ENCODE results near the gene SYTL4.

Gene SYTL4

DNA sequence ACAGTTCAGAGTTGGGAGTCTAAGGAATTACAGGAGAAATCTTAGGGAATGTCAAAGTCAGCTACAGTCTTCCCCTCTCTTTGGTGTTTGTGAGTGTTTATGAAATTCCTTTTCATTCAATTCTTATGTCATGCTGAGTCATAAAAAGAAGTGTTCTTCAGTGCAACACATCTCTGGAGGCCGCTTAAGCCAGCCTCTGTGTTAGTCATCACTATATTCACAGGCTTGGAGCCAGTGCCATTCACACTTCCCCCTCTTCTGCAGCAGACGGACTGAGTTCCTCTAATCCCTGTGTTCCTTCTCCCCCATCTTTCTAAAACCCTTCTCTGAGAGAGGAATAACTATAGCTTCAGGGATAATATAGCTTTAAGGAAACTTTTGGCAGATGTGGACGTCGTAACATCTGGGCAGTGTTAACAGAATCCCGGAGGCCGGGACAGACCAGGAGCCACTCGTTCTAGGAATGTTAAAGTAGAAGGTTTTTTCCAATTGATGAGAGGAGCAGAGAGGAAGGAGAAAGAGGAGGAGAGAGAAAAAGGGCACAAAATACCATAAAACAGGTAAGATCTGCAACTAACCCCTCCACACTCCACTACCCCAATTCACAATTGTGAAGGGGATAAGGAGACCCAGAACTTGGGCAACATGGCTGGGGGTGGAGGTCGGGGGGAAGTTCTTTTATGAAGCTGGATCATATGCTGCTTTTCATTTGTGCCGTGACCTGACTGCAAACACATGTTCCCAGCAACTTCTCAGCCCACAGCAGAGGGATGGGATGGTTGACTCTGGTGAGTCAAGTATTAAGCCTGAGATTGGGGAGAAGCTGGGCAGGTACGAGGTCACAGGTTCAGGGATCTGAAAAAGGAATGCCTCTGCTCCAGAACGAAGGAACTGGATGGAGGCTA, 87.7 kb downstream of the SYTL4 start, which contains the start of gene SRPX2:
Gene SRPX2 (plus strand): TSS at position 244 of the 905 bp plus-strand sequence. CDS start 2,124 bp downstream, outside the sequence.
- H3K27ac ChIP-seq (ENCODE audit: low read depth, low read length): no peak within 1 kb of the TSS
- H3K4me3 ChIP-seq (ENCODE audit: low read length): no peak within 1 kb of the TSS
- no peak within 1 kb of the TSS for H3K9ac ChIP-seq (ENCODE audit: low read depth, low read length)
- no peaks in the 10 kb centered on the region for H3K36me3 ChIP-seq (ENCODE audit: insufficient read depth, low read length)
- H3K4me1 ChIP-seq (ENCODE audit: insufficient read depth, low read length): peaks cover 8% of the 10 kb centered on the region
- no peaks in the 10 kb centered on the region for H3K9me3 ChIP-seq (ENCODE audit: insufficient read depth, low read depth, low read length)
- no peaks in the 10 kb centered on the region for H3K27me3 ChIP-seq (ENCODE audit: insufficient read depth, low read length)
- 82% methylated on average over 10 of the region's 11 CpGs for WGBS

DNA sequence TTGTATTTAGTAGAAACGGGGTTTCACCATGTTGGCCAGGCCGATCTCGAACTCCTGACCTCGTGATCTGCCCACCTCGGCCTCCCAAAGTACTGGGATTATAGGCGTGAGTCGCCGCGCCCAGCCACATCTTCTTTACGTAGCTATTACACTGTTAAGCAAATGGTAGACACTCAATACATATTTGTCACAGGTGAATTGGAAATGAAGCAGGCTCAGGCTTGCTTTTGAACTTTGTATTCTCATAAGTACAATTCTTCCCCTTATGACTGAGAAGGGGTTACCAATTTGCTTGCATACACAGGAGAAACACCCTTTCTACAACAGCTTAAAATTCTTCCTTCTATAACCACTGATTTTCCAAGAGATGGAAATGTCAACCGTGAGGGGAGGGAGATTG, 88.7 kb downstream of the SYTL4 start:
- no peaks in the 10 kb centered on the region for H3K4me1 ChIP-seq (ENCODE audit: insufficient read depth, low read length)
- WGBS: 97% methylated on average over 10 of the region's 11 CpGs
- H3K27ac ChIP-seq (ENCODE audit: low read depth, low read length): no peak overlapping the region
- H3K27me3 ChIP-seq (ENCODE audit: insufficient read depth, low read length): no peaks in the 10 kb centered on the region
- no peak overlapping the region for H3K9ac ChIP-seq (ENCODE audit: low read depth, low read length)
- no peaks in the 10 kb centered on the region for H3K9me3 ChIP-seq (ENCODE audit: insufficient read depth, low read depth, low read length)
- H3K4me3 ChIP-seq (ENCODE audit: low read length): no peak overlapping the region
- H3K36me3 ChIP-seq (ENCODE audit: insufficient read depth, low read length): no peaks in the 10 kb centered on the region

GRCh38 chrX:100642290-100642689, 89.6 kb downstream of the SYTL4 start:
- no peaks in the 10 kb centered on the region for H3K36me3 ChIP-seq (ENCODE audit: insufficient read depth, low read length)
- WGBS: 58% methylated on average over 1 of the region's 3 CpGs
- H3K9me3 ChIP-seq (ENCODE audit: insufficient read depth, low read depth, low read length): no peaks in the 10 kb centered on the region
- H3K27me3 ChIP-seq (ENCODE audit: insufficient read depth, low read length): no peaks in the 10 kb centered on the region
- H3K9ac ChIP-seq (ENCODE audit: low read depth, low read length): no peak overlapping the region
- H3K4me3 ChIP-seq (ENCODE audit: low read length): no peak overlapping the region
- H3K27ac ChIP-seq (ENCODE audit: low read depth, low read length): no peak overlapping the region
- no peaks in the 10 kb centered on the region for H3K4me1 ChIP-seq (ENCODE audit: insufficient read depth, low read length)

DNA sequence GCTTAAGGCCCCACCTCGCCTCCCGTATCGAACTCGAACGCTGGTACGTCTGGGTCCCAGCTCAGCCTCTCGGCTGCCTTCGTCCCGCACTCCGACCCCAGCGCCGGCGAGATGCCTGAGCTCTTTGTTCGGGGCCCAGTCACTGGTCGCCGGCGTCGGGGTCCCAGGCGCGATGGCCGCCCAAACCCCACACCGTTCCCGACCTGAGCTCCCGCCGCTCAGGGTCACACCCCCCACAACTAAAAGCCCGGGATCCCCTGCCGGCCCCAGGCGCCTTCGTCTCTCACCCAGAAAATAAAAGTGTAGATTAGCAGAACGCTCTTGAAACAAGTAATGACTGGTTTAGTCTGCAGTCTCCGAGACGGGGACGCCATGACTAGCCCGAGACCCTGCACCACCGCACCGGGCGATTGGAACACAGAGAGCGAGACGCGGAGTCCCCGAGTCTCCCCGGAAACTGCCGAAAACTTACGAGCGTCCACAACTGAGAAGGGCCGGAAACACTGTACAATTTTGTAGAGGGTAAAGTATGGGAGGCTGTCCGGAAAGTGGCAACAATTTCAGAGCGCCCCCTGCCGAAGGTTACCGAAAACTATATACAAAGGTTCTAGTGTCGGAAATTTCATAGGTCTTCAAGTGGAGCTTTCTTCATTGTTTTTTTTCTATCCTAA, 95.5 kb downstream of the SYTL4 start, which contains the start of gene TSPAN6:
Gene TSPAN6 (minus strand): TSS at position 486 of the 671 bp plus-strand sequence. CDS start 112 bp downstream, at position 374.
- H3K27ac ChIP-seq (ENCODE audit: low read depth, low read length): peak within 1 kb of the TSS; percentile 79
- H3K9ac ChIP-seq (ENCODE audit: low read depth, low read length): peak within 1 kb of the TSS; percentile 94
- 0 out of 2 replicates have a peak, but pooled peaks cover 5% of the 10 kb centered on the region for H3K4me1 ChIP-seq (ENCODE audit: insufficient read depth, low read length)
- H3K27me3 ChIP-seq (ENCODE audit: insufficient read depth, low read length): no peaks in the 10 kb centered on the region
- no peaks in the 10 kb centered on the region for H3K9me3 ChIP-seq (ENCODE audit: insufficient read depth, low read depth, low read length)
- WGBS: under 1% methylated on average over 45 of the region's 51 CpGs
- H3K4me3 ChIP-seq (ENCODE audit: low read length): peak within 1 kb of the TSS; percentile 77
- peaks cover 33% of the 10 kb centered on the region for H3K36me3 ChIP-seq (ENCODE audit: insufficient read depth, low read length)

GRCh38 chrX:100635989-100636320, 96.0 kb downstream of the SYTL4 start:
- H3K9me3 ChIP-seq (ENCODE audit: insufficient read depth, low read depth, low read length): no peaks in the 10 kb centered on the region
- peaks cover 37% of the 10 kb centered on the region for H3K36me3 ChIP-seq (ENCODE audit: insufficient read depth, low read length)
- H3K9ac ChIP-seq (ENCODE audit: low read depth, low read length): peak overlapping the region; percentile 94
- H3K27ac ChIP-seq (ENCODE audit: low read depth, low read length): peak overlapping the region; percentile 79
- no peaks in the 10 kb centered on the region for H3K27me3 ChIP-seq (ENCODE audit: insufficient read depth, low read length)
- H3K4me1 ChIP-seq (ENCODE audit: insufficient read depth, low read length): 0 out of 2 replicates have a peak, but pooled peaks cover 5% of the 10 kb centered on the region
- WGBS: under 1% methylated on average over 6 of the region's 8 CpGs
- peak overlapping the region; percentile 77 for H3K4me3 ChIP-seq (ENCODE audit: low read length)

GRCh38 chrX:100635040-100635439, 96.9 kb downstream of the SYTL4 start:
- Histone ChIP-seq H3K4me1 (ENCODE audit: insufficient read depth, low read length) (0 out of 2 replicates have a peak, but pooled peaks cover 5% of the 10 kb centered on the region), H3K4me3 (ENCODE audit: low read length) (peak overlapping the region; percentile 77; the same call in 1 of the 2 replicates), H3K36me3 (ENCODE audit: insufficient read depth, low read length) (peaks cover 46% of the 10 kb centered on the region), H3K9me3 (ENCODE audit: insufficient read depth, low read depth, low read length) (no peaks in the 10 kb centered on the region), H3K9ac (ENCODE audit: low read depth, low read length) (no peak overlapping the region), H3K27me3 (ENCODE audit: insufficient read depth, low read length) (no peaks in the 10 kb centered on the region), H3K27ac (ENCODE audit: low read depth, low read length) (no peak overlapping the region)
- 94% methylated on average over 5 of the region's 5 CpGs for WGBS

DNA sequence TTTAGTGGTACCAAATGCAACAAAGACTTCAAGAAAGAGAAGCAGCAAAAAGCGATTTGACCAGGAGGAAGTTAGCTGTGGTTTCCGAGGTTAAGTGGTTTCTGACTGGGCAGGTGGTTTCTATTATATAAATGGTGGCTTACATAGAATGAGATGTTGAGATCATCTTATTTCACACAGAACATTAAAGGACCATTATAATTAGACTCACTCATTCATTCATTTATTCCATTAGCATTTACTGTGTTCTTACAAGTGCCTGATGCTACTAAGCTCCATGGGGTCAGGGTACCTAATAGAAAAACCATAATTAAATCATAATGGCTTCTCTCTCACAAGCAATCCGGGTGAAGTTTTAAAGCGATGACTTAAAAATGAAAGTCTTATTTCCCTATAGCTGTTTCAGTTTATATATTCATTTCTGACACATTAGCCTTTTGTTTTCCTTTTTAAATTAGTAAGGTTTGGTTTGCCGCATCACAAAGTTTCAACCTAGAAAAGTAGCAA, 105.9 kb downstream of the SYTL4 start:
- no peaks in the 10 kb centered on the region for H3K9me3 ChIP-seq (ENCODE audit: insufficient read depth, low read depth, low read length)
- no peak overlapping the region for H3K4me3 ChIP-seq (ENCODE audit: low read length)
- H3K4me1 ChIP-seq (ENCODE audit: insufficient read depth, low read length): no peaks in the 10 kb centered on the region
- H3K27ac ChIP-seq (ENCODE audit: low read depth, low read length): no peak overlapping the region
- 100% methylated on average over 2 of the region's 5 CpGs for WGBS
- no peak overlapping the region for H3K9ac ChIP-seq (ENCODE audit: low read depth, low read length)
- H3K36me3 ChIP-seq (ENCODE audit: insufficient read depth, low read length): peaks cover 27% of the 10 kb centered on the region
- no peaks in the 10 kb centered on the region for H3K27me3 ChIP-seq (ENCODE audit: insufficient read depth, low read length)

All from HUES64 (cell line).